WTC11 (cell line): ENCODE measurements around the gene UROC1. TPM values are rescaled to one million over a fixed set of nuclear protein-coding genes. Genes with fewer than 3 reads are reported as not detected.

Experiments
- ATAC-seq: fragments of 200-7000 bp; cut with Tn5 transposase; 2 replicates; pipeline ENCODE4 v1.10.0; 2021; ENCODE audit warnings: mild to moderate bottlenecking, moderate library complexity
- CTCF ChIA-PET: fragments of 300-600 bp; sonication (Branson Sonifier 250); formaldehyde crosslinking; loops from one replicate; lab custom pipeline; 2021; ENCODE audit warnings: antibody characterized with exemption; lab: Charles Lee
- POLR2A ChIA-PET: fragments of 350-600 bp; sonication (Branson Sonifier 250); formaldehyde crosslinking; loops from one replicate; lab custom pipeline; 2021; ENCODE audit warnings: antibody characterized with exemption; lab: Charles Lee
- DNase-seq: peaks from one replicate; pipeline ENCODE4 v3.0.0; 2021; ENCODE audit warnings: low spot score
- H3K27ac Mint-ChIP-seq: 2 replicates; pipeline ENCODE4 v1.8.0; 2021; ENCODE audit warnings: mixed read lengths
- H3K27me3 Mint-ChIP-seq: 2 replicates; pipeline ENCODE4 v1.8.0; 2021; ENCODE audit warnings: low read depth, mild to moderate bottlenecking, moderate library complexity, mixed read lengths
- H3K36me3 Mint-ChIP-seq: 2 replicates; pipeline ENCODE4 v1.8.0; 2021; ENCODE audit warnings: mixed read lengths
- H3K4me1 Mint-ChIP-seq: 2 replicates; pipeline ENCODE4 v1.8.0; 2022; ENCODE audit warnings: mixed read lengths
- H3K4me3 Mint-ChIP-seq: 2 replicates; pipeline ENCODE4 v1.8.0; 2021; ENCODE audit warnings: mild to moderate bottlenecking, moderate library complexity, mixed read lengths
- H3K9me3 Mint-ChIP-seq: 2 replicates; pipeline ENCODE4 v1.8.0; 2021; ENCODE audit warnings: mixed read lengths
- ARID4B ChIP-seq: sonication (generic); formaldehyde crosslinking; IDR thresholded peaks from 2 replicates; pipeline ENCODE4 v1.8.0; 2023; ENCODE audit warnings: missing genetic modification reagents, mild to moderate bottlenecking, borderline replicate concordance
- CREB1 ChIP-seq: sonication (generic); formaldehyde crosslinking; IDR thresholded peaks from 2 replicates; pipeline ENCODE4 v1.8.0; 2023; ENCODE audit warnings: mild to moderate bottlenecking, missing genetic modification reagents
- CREM ChIP-seq: sonication (generic); formaldehyde crosslinking; IDR thresholded peaks from 2 replicates; pipeline ENCODE4 v1.8.1; 2022; ENCODE audit warnings: mild to moderate bottlenecking, missing genetic modification reagents, moderate library complexity
- E2F4 ChIP-seq: sonication (generic); formaldehyde crosslinking; IDR thresholded peaks from 2 replicates; pipeline ENCODE4 v1.8.1; 2022; ENCODE audit warnings: low read depth, mild to moderate bottlenecking, moderate library complexity, missing genetic modification reagents, borderline replicate concordance
- E2F5 ChIP-seq: sonication (generic); formaldehyde crosslinking; IDR thresholded peaks from 2 replicates; pipeline ENCODE4 v1.8.1; 2022; ENCODE audit warnings: mild to moderate bottlenecking, moderate library complexity, missing genetic modification reagents
- ELF4 ChIP-seq: sonication (generic); formaldehyde crosslinking; IDR thresholded peaks from 2 replicates; pipeline ENCODE4 v1.8.1; 2022; ENCODE audit warnings: low read depth, mild to moderate bottlenecking, moderate library complexity, missing genetic modification reagents
- EMX1 ChIP-seq: fragments of 250-450 bp; sonication (Bioruptor Pico); IDR thresholded peaks from 2 replicates; pipeline ENCODE4 v1.8.0; 2021; ENCODE audit warnings: mild to moderate bottlenecking
- ETV6 ChIP-seq: sonication (generic); formaldehyde crosslinking; IDR thresholded peaks from 2 replicates; pipeline ENCODE4 v1.8.1; 2022; ENCODE audit warnings: mild to moderate bottlenecking, missing genetic modification reagents
- FOXP1 ChIP-seq: sonication (generic); formaldehyde crosslinking; IDR thresholded peaks from 2 replicates; pipeline ENCODE4 v1.8.0; 2022; ENCODE audit warnings: missing genetic modification reagents, mild to moderate bottlenecking, moderate library complexity, borderline replicate concordance
- IRF1 ChIP-seq: sonication (generic); formaldehyde crosslinking; IDR thresholded peaks from 2 replicates; pipeline ENCODE4 v1.8.0; 2023; ENCODE audit warnings: missing genetic modification reagents
- KAT7 ChIP-seq: sonication (generic); formaldehyde crosslinking; IDR thresholded peaks from 2 replicates; pipeline ENCODE4 v1.8.1; 2023; ENCODE audit warnings: missing genetic modification reagents, mild to moderate bottlenecking, borderline replicate concordance
- NFE2L1 ChIP-seq: sonication (generic); formaldehyde crosslinking; IDR thresholded peaks from 2 replicates; pipeline ENCODE4 v1.8.1; 2023; ENCODE audit warnings: missing genetic modification reagents
- NR1H2 ChIP-seq: sonication (generic); formaldehyde crosslinking; IDR thresholded peaks from 2 replicates; pipeline ENCODE4 v1.9.0; 2021; ENCODE audit warnings: mild to moderate bottlenecking, moderate library complexity, missing genetic modification reagents
- SOX15 ChIP-seq: fragments of 250-450 bp; sonication (Bioruptor Pico); IDR thresholded peaks from 2 replicates; pipeline ENCODE4 v1.9.0; 2021; ENCODE audit warnings: mild to moderate bottlenecking
- SP1 ChIP-seq: sonication (generic); formaldehyde crosslinking; conservative IDR thresholded peaks from 2 replicates; pipeline ENCODE4 v1.8.1; 2022; ENCODE audit warnings: missing genetic modification reagents
- TP53 ChIP-seq: sonication (generic); formaldehyde crosslinking; IDR thresholded peaks from 2 replicates; pipeline ENCODE4 v1.8.1; 2023; ENCODE audit warnings: mild to moderate bottlenecking, missing genetic modification reagents
- ZBTB21 ChIP-seq: sonication (generic); formaldehyde crosslinking; IDR thresholded peaks from 2 replicates; pipeline ENCODE4 v1.8.1; 2023; ENCODE audit warnings: mild to moderate bottlenecking, missing genetic modification reagents, borderline replicate concordance
- ZNF138 ChIP-seq: sonication (generic); formaldehyde crosslinking; conservative IDR thresholded peaks from 2 replicates; pipeline ENCODE4 v1.8.1; 2022; ENCODE audit warnings: mild to moderate bottlenecking, moderate library complexity, missing genetic modification reagents
- ZNF263 ChIP-seq: sonication (generic); formaldehyde crosslinking; IDR thresholded peaks from 2 replicates; pipeline ENCODE4 v1.8.1; 2022; ENCODE audit warnings: low read depth, mild to moderate bottlenecking, moderate library complexity, missing genetic modification reagents
- ZNF281 ChIP-seq: sonication (generic); formaldehyde crosslinking; IDR thresholded peaks from 2 replicates; pipeline ENCODE4 v1.8.0; 2023; ENCODE audit warnings: mild to moderate bottlenecking, missing genetic modification reagents
- ZNF512 ChIP-seq: sonication (generic); formaldehyde crosslinking; IDR thresholded peaks from 2 replicates; pipeline ENCODE4 v1.8.1; 2022; ENCODE audit warnings: missing genetic modification reagents, borderline replicate concordance
- ZSCAN18 ChIP-seq: fragments of 250-450 bp; sonication (Bioruptor Pico); IDR thresholded peaks from 2 replicates; pipeline ENCODE4 v2.1.2; 2022; ENCODE audit warnings: mild to moderate bottlenecking, moderate library complexity
- total RNA-seq: library from RNA; stranded (reverse); gene quantifications from 3 replicates; pipeline ENCODE4 v1.2.3, GENCODE V29; 2021

Gene UROC1
- total RNA-seq, 1 experiment from 2014 or later = not detected

- TF ChIP-seq E2F5 (CRISPR knock-in tag) (no peak), SOX15 (CRISPR knock-in tag) (no peak), ELF4 (CRISPR knock-in tag) (no peak), IRF1 (CRISPR knock-in tag) (no peak), ZNF281 (no peak), ETV6 (no peak), KAT7 (no peak), TP53 (CRISPR knock-in tag) (no peak), EMX1 (CRISPR knock-in tag) (no peak), ZSCAN18 (CRISPR knock-in tag) (no peak)
- TF ChIP-seq, all 79 proteins: peak for 0
These were observed 57.2 kb downstream of the UROC1 start (continued) for GRCh38 chr3:126460381-126460780.

- TF ChIP-seq ZNF263 (no peak), NR1H2 (CRISPR knock-in tag) (no peak), E2F4 (no peak), ARID4B (CRISPR knock-in tag) (no peak), FOXP1 (CRISPR knock-in tag) (no peak), CREB1 (CRISPR knock-in tag) (no peak), CREM (CRISPR knock-in tag) (no peak), ZSCAN18 (CRISPR knock-in tag) (no peak), SP1 (no peak), NFE2L1 (CRISPR knock-in tag) (no peak), ZBTB21 (CRISPR knock-in tag) (no peak), ZNF138 (CRISPR knock-in tag) (no peak), ZNF512 (CRISPR knock-in tag) (no peak)
- CTCF ChIA-PET = no interaction called here
- Mint-ChIP-seq H3K36me3 (peaks cover 73% of the 10 kb centered on the region), H3K4me3 (no peak overlapping the region), H3K27me3 (no peaks in the 10 kb centered on the region), H3K27ac (no peak overlapping the region), H3K4me1 (no peaks in the 10 kb centered on the region), H3K9me3 (no peaks in the 10 kb centered on the region)
- ATAC-seq (no peak), DNase-seq (no peak)
- POLR2A ChIA-PET = no interaction called here
These were observed 57.8 kb downstream of the UROC1 start for GRCh38 chr3:126459763-126460127.
